Islet of Langerhans (tissue), 1 donor: ENCODE data around the gene C16orf78.

ENCODE experiments used
- FAIRE-seq: peaks from one replicate; lab custom pipeline; 2011; peaks lifted over from hg19 to GRCh38; lab: Jason Lieb, UNC

C16orf78 gene, protein sequence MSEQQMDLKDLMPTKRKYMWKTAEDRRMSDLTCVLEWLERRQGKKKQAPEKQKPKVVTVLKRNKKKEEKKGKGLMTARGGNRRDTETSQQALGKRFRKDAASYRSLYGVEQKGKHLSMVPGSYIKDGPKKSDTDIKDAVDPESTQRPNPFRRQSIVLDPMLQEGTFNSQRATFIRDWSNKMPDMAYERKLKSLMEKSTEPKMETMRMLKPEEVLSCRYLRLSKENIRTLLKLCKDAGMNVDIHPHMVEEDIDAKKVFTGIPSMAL

DNA sequence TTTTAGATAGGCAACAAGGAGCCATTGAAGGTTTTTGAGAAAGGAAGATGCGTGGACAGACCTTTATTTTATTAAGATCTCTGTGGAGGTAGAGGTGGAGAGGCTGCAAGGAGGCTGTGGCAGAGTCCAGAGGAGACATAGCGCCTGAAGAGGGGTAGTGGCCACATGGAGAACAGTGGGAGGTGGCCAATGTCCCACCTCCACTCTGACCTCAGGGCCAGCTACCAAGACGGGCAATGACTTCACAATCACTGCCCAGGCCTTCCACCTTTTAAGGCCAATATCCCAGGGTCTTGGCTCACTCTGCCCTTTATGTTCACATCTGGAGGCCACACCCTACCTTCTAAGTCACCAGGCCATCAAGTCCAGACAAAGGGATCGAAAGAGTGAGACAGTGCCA is at the start of gene C16orf78:
C16orf78 (plus strand) TSS at position 301 of the 400 bp plus-strand sequence. CDS start 136 bp downstream, outside the sequence.
- FAIRE-seq: no peak

DNA sequence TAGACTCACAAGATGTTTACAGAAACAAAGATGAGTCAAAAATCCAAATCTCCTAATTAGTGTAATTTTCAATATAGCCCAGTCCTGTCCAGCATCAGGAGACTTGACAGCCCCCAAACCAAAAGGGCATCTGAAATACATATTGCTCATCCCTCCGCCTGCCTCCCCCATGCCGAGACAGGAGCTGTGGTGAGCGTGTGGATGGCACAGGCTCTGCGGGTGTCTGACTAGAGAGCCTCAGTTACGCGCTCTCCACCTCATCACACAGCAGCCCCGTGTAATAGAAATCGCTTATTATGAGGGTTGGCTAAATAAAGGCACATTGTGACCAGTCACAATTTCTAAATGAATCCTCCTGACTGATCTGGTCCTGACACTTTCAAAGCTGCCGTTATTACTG is 48.9 kb upstream of the C16orf78 start:
- no peak for FAIRE-seq

DNA sequence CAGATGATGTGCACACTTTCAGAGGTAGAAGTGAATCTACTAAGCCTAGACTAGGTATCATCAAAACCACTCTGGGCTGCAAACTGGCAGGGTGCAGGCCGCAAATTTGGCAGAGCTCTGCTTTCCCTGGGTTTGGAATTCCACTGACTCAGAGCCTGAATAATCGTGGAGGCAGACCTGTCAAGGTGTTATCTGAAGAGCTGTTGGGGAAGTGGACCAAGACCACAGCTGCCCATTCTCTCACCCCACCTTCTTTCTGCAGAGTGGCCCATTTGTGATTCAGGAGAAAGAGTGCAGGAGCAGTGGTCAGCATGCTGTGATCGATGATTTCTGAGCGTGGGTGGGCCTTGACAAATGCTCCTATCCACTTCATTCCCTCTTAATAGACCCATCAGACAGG is 46.1 kb upstream of the C16orf78 start:
- no peak for FAIRE-seq

DNA sequence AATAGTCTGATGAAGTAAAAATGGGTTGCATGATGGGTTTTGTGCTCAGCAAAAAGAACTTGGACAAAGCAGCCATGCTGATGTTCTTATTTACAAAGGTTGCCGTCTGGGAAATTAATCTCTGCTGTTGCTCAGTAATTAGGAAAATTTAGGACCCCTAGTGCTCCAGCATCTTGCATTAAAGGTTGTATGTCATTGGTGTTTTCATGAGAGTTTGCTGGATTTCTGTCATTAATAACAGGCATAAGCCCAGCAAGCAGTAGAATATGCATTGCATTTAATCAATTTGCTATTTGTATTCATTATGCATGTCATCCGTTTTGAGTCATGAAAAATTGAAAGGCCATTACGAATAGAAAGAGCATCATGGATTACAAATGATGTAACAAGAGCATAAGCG is 45.3 kb upstream of the C16orf78 start:
- no peak for FAIRE-seq

DNA sequence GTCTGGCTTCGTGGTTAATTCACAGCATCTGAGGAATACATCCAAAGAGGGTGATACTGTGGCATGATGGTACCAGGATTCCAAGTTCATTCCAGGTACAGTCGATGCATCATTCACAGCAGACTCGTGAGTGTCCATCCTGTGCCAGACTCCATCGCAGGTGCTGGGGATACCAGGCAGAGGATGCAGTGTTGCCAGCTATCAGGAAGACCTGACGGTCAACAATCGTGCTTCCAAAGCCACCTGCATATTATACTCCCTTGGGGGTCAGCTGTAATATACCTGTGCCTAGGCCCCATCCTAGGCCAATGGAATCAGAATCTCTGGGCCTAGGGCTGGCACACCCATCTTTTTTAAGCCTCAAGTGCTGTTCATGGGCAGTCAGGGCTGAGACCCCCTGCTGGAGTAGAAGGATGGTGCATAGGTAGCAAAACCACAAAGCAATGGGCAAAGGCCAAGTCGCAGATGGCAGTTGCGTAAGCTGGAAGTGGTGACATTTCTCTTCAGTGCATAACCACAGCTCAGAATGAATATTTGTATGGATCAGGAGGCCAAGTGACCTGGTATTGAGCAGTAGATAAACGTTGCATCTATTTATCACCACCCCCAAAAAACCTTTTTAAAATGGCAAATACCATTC is 42.9 kb upstream of the C16orf78 start:
- FAIRE-seq: no peak

DNA sequence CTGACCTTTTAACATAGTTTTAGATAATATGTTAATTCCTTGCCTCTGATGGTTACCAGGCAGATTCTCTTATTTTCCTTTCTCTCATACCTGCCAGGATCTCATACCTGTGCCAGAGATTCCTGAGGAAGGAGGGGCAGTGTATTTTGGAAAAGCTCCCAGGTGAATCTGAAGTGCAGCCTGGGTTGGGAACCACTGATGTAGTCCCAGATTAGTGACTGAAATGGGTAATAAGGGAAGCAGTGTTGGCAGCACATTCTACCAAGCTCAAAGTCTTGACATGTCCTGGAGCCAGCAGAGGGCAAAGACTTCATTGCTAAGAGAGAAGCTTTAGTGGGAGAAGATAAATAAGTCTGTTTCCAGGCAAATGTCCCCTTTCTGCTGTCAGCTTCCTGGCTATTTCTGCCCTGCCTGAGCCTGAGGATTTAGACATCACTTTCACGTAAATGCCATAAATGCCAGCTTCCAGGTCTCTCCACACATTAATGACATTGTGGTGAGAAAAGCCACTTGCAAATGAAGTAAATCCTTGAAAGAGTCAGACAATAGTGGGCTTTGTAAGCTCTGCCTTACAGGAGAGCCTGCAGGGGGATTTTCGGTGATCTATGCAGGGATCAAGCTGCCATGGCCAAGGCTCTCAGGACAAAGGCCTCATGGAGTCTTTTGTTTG is 40.9 kb upstream of the C16orf78 start:
- FAIRE-seq: no peak

DNA sequence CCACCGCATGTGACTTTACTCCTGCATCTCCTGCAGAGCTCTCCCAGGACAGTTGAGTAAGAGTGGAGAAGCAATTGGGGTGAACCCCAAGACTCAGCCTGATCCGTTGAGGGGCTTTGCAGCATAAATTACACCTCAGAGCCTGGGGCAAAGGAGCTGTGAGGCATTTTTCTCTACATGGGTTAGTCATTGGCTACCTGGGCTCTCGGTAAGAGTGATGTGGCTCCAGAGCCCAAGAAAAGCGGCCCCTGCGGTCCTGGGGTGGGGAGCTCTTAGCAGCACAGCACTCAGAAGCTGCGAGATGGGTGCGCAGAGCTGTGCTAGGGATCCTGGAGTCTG is 40.4 kb upstream of the C16orf78 start:
- no peak for FAIRE-seq

DNA sequence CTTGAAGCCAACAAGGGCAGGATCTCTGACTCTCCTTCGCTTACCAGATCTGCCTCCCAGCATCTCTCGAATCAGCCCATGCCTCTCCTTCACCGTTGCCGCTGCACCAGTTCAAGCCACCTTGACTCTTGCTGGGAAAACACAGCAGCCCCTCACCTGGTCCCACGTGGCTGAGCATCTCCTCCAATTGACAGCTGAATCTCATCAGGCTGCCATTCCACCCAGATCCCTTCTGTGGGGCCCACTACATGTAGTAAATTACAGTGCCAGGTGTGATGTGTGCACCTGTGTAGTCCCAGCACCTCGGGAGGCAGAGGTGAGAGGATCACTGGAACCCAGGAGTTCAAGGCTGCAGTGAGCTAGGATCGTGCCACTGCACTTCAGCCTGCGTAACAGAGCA is 37.8 kb upstream of the C16orf78 start:
- FAIRE-seq: no peak

DNA sequence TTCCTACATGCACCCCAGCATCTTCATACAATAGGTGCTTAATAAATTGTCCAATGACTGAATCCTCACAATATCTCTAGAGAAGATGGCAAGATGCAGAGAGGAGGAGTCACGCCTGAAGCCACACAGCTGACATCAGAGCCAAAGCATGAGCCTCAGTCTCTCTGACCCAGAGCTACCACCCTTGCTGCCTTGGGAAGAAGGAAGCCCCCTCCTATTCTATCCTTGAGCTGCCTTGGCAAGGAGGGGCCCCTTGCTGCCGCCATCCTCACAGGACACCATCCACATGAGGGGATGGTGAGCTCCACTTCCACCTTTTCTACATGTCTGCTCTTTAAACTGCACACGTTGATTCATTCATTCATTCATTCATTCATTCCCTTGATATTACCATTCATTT is 37.0 kb upstream of the C16orf78 start:
- FAIRE-seq: no peak

DNA sequence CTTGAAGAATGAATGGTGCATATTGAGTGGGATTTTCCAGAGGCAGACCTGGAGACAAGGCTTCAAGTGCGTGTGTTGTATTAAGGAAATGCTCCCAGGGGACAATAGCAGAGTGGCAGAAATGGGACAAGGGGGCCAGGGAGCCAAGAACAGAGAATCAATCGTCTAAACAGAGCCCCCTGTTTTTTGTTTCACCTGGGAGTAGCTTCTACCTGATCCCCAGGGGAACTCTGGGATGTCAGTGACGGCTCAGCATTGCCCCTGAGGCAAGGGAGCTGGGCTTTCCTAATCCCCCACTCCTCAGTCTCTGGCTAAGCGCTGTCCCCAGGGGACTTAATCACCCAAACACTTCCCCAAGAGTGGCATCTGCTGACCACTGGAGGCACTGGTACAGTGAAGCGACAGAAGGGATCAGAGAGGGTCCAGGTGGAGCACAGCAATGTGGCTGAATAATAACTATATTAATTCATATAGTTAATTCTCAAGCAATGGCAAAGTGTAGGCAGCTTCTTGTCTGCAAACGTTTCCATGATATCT is 35.7 kb upstream of the C16orf78 start:
- no peak for FAIRE-seq

DNA sequence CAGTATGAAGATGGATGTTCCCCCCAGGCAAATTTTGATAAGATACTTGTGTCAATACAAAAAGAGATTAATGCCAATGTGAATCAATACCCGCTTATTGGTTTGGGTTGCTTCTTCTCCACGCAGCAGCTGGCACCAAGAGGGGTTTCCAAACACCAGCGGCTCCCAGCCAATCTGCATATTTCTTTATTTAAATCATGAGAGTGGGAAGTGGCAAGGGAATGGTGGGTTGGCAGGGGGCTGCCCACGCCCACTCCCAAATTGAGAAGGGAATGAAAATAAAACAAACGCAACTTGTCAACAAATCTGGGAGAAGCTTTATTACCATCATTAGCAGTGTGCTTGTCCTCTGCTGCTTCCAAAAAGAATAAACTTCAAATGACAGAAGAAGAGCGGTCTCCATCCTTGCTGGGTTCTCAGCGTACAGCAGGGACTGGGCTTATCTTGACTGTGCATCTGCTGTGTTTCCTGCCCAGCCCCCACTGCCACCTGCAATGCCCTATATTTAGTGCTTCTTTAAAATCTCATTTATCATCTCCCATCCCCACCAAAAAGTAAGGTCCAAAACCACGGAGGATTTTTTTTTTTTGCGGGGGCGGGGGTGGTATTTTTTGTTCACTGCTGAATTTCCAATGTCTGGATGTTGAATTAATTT is 34.9 kb upstream of the C16orf78 start:
- FAIRE-seq: no peak

DNA sequence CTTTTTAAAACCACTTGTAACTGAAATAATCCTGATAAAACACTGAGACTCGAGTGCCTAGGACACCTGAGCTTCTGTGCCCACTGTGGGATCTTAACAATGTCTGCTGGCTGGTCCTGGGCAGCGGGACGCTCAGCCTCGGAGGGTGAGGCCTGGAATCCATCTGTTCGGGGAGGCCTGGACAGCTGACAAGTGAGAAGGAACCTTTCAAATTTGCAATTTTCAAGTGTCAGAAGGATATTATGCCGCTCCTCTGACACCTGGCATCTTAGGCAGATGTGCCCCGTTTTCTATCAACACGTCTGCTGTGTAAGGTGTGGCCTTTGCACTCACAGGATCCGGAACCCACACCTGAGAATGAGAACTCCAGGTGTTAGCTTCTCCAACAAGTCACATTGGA is 33.1 kb upstream of the C16orf78 start:
- FAIRE-seq: no peak

DNA sequence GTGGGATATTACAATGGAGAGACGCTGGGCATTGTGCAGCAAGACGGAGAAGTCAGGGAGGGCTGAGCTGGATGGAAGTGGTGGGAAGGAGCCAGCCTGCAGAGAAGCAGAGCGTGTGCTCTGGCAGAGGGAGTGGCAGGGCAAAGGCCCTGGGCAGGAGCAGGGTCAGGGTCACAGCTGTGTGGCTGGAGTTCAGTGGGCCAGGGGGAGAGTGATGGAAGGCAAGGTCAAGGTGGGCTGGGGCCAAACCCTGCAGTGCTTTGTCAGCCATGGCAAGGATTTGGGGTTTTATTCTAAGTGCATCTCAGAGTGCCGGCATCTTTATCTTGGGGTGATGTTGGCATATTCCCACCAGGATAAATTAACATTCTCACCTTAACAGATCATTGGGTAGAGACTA is 31.9 kb upstream of the C16orf78 start:
- FAIRE-seq: no peak

DNA sequence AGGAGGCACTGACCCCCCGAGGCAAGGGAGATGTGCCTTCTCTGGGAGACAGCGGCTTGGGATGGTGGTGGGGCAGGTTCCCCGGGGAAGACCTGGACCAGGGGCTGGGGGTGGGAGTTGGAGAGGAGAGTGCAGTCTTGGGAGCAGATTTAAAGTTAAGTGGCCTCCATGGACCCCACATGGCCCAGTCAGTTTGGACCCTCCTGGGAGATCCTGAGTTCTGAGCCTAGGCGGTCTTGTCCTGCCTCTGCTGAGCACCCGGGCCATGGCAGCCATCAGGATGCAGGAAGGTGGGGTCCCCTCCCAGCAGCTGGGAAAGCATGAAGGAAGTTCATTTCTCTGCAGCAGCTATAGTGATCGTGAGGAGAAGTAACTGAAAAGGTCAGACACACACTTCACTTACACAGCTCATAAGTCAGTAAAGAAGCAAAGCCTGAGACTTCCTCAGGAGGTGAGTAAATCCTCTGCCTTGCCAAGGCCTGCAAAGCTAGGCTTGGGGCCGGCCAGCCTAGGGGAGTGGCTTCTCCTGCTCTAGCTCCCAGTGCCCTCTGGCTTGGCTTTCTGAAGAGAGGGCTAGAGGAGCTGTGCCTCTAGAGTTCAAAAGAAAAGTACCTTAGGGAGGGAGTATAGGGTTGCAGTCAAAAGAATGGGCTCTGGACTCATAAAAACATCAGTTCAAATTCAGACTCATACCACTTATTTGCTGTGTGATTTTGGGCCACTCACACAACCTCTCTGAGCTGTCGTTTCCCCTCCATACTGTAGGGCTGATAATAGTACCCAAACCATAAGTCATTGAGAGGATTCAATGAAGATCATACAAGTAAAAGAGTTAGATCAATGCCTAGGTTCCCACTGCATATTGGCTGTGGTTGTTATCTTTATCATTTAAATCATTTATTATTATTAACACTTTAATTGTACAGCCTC is 31.0 kb upstream of the C16orf78 start:
- FAIRE-seq: no peak

DNA sequence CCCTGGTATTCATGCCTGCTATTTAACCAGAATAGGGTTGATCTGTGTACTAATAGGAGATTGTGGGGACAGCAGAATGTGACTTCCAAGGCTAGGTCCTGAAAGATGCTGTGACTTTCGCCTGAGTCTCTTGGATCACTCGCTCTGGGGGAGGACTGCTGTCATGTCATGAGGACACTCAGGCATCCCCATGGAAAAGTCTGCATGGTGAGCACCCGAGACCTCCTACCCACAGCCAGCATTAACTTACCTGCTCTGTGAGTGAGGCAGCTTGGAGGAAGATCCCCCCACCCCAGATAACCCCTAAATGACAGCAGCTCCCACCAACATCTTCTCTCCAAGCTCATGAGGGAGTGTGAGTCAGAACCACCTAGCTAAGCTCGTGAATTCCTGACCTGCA is 30.3 kb upstream of the C16orf78 start:
- FAIRE-seq: no peak

DNA sequence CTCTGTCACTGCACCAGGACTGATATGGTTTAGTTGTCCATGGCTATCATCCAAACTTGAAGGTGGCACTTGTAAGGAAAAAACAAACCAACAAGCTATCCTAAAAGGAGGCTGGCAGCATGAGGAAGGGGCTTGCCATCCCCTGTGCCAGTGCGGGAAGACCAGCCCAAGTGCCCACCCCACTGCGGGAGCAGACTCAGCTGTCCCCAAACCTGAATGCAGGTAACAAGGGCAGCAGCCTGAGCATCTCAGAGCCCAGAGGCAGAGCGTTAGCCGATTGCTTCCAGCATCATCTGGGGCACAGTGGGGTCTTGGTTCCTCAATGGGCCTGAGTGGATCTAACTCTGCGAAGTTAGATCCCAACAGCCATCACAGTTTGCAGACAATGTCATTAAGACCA is 29.2 kb upstream of the C16orf78 start:
- no peak for FAIRE-seq

DNA sequence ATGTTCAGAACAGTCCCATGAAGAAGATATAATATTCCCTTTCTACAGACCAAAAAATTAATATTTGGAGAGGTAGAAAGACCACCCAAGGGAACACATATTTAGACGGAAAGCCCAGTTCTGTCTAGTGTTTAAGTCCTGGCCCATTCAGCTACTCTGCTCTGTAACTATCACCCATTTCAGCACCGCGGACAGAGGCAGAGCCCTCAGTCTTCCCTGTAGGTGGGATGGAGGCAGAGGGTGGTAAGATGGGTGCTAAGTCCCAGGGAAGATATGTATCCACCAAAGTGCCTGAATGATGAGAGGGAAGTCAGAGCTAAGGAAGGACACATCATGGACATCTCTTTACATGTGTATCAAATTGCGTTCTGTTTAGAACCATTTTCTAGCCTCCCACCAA is 27.8 kb upstream of the C16orf78 start:
- no peak for FAIRE-seq

DNA sequence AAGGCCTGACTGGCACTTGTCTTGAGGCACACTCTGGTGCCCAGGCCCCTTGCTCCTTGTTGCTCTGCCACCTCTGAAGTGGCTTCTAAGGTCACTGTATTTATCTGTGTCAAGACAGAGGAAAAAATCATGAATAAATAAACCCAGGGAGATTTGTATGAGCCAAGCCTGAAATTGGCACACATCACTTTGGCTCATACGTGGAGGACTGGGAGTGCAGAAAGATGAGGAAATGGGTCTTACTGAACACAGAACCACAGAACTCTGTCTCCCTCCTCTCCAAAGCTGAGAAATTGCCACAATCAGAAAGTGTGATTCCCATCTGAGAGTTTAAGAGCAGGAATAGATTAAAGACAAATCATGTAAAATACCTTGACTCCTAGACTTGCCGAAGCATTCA is 27.1 kb upstream of the C16orf78 start:
- FAIRE-seq: no peak

DNA sequence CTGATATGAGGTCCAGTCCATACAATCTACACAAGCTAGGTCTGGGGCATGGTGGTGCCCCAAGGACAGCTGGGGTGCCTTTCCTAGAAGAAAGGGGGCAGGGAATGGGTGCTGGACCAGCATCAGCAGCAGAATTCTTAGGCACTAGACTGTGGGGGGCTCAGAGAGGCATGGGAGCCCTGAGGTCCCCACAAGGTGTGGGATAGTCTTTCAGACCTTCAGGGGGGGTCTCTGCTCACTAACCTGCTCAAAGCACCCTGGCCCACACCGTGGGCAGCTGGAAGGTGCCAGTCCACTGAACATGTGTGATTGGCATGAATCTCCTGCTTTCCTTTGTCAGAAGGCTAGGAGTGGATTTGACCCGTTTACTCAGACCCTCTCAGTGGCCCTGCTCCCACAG is 26.1 kb upstream of the C16orf78 start:
- FAIRE-seq: no peak

DNA sequence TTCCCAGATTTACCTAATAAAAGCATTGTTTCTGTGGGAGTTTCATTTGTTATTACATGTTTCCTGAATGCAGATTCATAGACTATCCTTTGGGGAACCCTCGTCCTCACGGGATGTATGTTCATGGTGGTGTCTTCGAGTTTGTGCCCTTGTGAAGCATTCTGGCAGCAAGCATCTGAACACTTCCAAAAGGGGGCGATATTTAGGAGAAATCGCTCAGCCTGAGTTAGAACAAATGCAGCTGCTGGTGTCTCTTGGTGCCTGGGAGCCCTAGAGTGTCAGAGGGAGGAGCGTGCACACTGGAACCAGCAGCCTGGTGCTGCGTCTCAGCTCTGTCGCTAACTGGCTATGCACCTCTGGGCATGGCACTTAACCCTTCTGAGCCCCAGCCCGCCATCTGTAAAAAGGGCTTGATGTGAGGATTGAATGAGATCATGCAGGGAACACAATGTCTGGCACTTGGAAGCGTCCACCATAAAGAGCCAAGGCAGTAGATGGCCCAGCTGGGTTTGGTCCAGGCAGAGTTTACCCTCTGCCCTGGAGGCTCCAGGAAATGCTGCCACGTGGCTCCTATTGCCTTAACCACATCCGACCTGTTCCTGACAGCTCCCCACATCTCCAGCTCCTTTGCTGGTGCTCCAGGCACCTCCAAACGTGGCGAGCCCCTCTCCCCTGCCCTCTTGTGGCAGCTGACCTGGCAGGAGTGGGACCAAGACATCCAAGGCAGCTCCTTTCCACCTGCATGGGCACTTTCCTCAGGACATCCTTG is 25.0 kb upstream of the C16orf78 start:
- no peak for FAIRE-seq
